GM18951 (cell line): ENCODE measurements around the gene SERAC1.

ENCODE experiments used
- POLR2A ChIP-seq: IDR thresholded peaks from 4 replicates; pipeline ENCODE4 v1.6.1; 2011; ENCODE audit warnings: mild to moderate bottlenecking; ENCODE audit not compliant: insufficient read length, insufficient read depth; ENCODE audit errors: extremely low read depth
- in situ Hi-C: fragments of 300-500 bp; cut with MboI; formaldehyde crosslinking; loops from one replicate; pipeline ENCODE4 v1.12.0; 2022; ENCODE audit warnings: low sequenced_read_pairs, mixed read lengths, inconsistent platforms; ENCODE audit not compliant: unreplicated experiment

The SERAC1 gene

DNA sequence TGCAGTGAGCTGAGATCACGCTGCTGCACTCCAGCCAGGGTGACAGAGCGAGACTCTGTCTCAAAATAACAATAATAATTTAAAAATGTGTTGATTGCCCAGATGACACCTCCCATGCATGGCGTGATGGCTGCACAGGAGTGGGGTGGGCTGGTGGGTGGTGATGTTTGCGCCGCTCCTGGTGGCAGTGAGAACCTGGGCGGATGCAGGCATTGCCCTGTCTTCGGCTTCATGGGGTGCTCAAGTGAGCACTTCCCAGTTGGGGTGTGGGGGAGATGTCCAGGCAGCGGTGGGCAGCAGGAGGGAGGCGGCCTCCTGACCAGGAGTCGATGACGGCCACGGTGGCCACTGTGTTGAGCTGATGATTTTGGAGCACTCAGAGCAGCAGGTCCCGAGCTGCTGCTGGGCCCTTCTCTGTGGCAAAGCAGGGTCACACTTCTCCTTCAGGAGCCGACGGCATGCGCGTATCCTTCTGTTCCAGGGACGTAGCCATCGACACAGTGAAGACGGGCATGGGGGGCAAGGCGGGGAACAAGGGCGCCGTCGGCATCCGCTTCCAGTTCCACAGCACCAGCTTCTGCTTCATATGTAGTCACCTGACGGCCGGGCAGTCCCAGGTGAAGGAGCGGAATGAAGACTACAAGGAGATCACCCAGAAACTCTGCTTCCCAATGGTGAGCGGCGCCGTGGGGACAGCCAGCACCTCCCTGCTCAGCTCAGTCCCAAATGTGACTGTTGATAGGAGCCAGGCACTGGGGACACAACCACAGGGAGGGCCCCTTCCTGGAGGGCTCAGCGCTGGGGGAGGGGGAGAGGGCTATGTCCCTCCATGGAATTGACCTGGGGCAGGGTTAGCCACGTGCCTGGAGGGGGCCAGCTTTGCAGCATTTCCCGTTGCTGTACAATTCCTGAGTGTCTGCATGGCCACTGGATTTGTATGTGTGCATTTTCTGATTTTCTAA, 96.7 kb downstream of the SERAC1 start:
- in situ Hi-C loops = no loop called here
- TF ChIP-seq POLR2A = no peak

- TF ChIP-seq POLR2A = no peak
- in situ Hi-C loops = no loop called here
Measured at GRCh38 chr6:158070513-158070912, 97.5 kb downstream of the SERAC1 start.

- no peak for TF ChIP-seq POLR2A
- in situ Hi-C loops = no loop called here
Measured at GRCh38 chr6:158069800-158070195, 98.3 kb downstream of the SERAC1 start.

DNA sequence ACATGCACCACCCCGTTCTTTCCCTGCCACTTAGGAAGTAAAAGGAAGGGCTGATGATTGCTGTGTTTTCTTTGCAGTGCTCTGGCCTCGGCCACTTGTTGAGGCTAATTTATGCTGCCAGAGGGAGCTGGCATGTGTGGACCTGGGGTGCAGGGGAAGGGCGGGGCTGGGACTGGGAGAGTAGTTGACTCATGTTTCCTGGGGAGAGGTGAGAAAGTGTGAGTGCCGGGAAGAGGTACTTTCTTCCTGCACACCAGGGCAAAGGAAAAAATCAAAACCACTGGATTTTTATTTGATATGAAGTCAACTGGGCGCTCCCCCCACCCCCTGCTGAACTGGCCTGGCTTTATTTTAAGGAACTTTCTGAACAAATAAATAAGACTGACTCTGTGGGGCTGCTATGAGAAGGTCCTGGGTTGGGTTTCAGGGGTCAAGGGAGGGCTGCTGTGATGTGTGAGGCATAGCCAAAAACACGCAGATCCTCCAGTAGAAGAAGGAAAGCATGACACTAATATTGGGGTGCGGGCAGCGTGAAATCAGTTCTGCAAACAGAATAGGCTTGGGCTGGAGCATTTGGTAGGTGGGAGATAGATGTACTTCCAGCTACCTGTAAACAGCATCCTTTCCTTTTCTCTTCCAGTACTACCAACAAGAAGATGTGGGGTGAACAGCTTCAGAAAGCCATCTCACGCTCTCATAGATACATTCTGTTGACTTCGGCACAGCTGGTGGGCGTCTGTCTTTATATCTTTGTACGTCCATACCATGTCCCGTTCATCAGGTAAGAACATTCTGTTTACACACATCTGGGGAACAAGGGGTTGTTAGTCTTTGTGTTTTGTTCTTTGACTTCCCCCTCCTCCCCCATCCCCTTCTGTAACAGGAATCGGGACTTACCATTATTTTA, 98.9 kb downstream of the SERAC1 start:
- in situ Hi-C loops = no loop called here
- no peak for TF ChIP-seq POLR2A

DNA sequence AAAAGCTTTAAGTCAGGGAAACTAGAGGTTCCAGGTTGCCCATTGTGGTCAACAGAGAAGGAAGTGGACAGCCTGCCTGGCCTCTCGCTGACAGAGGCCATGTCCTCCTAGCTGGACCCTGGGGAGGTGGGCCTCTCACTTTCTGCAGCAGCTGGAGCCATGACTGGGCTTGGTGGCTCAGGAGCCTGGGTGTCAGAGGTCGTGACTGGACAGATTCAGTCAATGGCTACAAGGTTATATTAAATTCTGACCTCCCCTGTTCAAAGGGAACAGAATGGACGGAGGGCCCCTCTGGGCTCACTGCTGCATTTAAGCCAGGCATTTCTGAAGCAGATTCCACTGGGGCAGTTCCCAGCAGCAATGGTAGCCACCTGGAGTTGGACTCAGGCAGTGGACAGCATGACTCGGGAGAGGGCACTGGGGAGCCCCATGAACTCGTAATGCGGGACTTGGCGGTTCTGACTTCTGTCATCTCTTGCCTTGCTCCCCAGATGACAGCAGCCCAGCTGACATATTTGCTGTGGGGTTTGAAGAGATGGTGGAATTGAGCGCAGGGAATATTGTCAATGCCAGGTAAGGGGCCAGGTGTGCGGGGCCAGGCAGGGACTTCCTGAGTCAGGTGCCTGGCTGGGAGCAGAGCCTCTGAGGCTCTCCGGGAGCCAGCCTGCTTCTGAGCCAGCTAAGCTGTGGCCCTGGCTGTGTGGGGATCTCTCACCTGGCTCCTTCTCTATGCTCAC, 99.7 kb downstream of the SERAC1 start:
- no peak for TF ChIP-seq POLR2A
- in situ Hi-C loops = no loop called here

DNA sequence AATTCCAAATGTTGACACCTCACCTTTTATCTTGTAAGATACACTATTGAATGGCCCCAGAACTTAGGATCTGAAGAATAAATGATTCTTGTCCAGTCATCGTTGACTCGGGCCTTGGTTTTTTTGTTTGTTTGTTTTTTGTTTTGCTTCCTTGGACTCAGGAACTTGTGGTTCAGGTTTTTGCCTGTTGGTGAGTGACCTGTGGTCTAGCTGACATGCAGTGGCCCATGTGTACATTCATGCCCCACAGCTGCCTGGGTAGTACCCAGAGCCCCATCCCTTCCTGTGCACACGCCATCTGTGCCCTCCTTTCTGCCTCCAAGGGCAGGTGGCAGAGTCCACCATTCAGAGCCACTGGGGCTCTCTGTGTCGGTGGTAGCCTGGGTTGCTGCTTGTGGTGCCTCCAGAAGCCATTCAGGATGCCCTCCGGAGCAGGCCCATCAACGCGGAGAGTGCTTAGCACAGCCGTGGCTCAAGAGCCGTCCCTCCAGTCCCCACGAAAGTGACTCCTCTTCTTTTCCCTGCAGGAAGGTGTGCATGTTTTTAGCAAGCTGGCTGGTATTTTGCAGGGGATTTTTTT, 100.5 kb downstream of the SERAC1 start:
- TF ChIP-seq POLR2A = no peak
- in situ Hi-C loops = no loop called here

- in situ Hi-C loops = no loop called here
- TF ChIP-seq POLR2A = no peak
Measured at GRCh38 chr6:158066136-158066781, 101.8 kb downstream of the SERAC1 start.

GRCh38 chr6:158064725-158065251, 103.3 kb downstream of the SERAC1 start:
- in situ Hi-C loops = no loop called here

GRCh38 chr6:158063736-158064135, 104.3 kb downstream of the SERAC1 start:
- in situ Hi-C loops = no loop called here
- no peak for TF ChIP-seq POLR2A

More at GRCh38 chr6:158064725-158065251, 103.3 kb downstream of the SERAC1 start:
- TF ChIP-seq POLR2A = no peak

- in situ Hi-C loops = no loop called here
- no peak for TF ChIP-seq POLR2A
Measured at GRCh38 chr6:158061709-158062461, 106.2 kb downstream of the SERAC1 start.

DNA sequence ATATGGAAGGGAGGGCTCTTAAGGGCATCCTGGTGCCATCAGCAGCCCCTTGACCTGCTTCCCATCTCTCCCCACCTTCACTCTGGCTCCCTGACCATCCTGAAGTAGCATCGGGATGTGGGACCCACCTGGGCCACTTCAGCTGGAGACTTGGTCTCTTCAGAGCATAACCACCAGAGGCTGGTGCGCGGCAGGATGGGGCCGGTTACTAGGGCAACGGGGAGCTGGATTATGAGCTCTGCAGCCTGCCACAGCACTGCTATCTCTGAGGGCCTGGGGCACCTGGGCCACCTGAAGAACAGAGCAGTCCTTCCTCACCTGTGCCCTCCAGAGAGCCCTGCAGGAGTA, 106.7 kb downstream of the SERAC1 start:
- no peak for TF ChIP-seq POLR2A
- in situ Hi-C loops = no loop called here
